GM18499 (cell line): ENCODE measurements around the gene SDC4.

Experiments used
- ATAC-seq: cut with Tn5 transposase; IDR thresholded peaks from one replicate; pipeline ENCODE4 v1.9.1; 2021; ENCODE audit warnings: moderate number of reproducible peaks; ENCODE audit not compliant: insufficient read depth, unreplicated experiment

The SDC4 gene

DNA sequence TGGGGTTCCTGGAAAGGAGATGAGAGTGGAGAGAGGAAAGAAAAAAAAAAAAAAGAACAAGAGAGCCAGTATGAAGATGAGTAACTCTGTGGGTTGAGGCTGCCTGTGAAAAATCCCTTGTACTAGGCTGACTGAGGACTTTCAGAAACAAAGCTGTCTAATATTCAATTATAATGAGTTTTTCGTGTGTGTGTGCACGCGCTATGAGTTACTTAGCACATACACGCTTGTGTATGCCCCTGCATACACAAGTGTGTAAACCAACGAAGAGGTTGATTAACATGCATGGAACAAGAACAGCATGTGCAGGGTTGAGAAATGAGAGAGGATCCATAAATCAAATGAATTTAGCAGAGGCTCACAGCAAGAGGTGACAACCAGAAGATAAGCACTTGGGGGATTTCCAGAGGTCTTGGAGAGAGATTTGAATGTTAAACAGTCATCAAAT is 46.4 kb downstream of the SDC4 start:
- no peak for ATAC-seq

DNA sequence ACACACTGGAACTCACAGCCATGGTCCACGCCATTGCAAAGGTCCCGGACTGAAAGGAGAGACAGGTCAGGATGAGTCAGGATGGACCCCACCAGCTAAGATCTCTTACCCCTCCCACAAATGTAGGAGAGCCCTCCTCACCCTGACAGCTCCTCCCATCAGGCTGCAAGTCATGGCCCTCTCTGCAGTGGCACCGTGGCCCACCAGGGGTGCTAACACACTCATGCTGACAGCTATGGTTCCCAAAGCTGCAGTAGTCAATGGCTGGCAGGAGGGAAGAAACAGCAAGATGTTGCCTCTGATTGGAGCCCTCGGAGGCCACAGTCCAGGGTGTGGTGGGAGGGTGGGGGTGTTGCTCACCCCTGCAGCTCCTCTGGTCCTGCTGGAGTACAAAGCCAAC is 47.3 kb downstream of the SDC4 start:
- no peak for ATAC-seq

GRCh38 chr20:45299786-45300185 is 48.4 kb downstream of the SDC4 start:
- no peak for ATAC-seq

DNA sequence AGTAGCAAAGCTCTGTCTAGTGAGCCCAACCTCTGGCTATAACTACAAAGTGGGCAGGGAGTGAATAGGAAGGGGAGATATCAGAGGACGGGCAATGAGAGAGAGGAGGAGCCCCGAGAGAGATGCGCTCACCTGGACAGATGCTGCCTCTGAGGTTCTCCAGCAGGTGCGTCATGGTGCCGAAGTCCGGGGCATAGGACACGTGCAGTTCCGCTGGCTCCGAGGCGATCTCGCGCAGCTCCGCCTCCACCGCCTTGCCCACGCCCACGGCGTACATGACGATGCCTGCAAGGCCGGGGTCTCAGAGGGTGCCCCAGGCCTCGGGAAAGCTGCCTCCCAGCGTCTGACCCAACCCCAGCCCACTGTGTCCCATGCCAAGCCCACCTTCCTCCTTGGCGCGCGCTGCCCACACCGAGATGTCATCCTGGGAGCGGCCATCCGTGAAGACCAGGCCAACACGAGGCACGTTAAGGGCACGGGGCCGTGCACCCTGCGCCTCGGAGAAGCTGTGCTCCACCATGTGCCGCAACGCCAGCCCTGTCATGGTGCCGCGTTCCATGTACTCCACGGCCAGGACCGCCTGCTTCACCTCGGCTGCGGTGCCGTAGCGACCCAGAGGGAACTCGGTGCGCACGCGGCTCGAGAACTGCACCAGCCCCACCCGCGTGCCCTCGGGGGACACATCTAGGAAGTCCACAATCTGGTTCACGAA is 50.3 kb downstream of the SDC4 start:
- no peak for ATAC-seq

DNA sequence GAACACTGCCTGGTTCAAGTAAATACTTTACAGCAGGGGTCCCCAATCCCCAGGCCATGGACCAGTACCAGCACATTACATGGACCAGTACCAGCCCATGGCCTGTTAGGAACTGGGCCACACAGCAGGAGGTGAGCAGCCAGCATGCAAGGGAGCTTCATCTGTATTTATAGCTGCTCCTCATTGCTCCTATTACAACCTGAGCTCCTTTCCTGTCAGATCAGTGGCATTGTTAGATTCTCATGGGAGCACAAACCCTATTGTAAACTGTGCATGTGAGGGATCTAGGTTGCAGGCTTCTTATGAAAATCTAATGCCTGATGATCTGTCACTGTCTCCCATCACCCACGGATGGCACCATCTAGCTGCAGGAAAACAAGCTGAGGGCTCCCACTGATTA is 53.6 kb downstream of the SDC4 start:
- no peak for ATAC-seq

DNA sequence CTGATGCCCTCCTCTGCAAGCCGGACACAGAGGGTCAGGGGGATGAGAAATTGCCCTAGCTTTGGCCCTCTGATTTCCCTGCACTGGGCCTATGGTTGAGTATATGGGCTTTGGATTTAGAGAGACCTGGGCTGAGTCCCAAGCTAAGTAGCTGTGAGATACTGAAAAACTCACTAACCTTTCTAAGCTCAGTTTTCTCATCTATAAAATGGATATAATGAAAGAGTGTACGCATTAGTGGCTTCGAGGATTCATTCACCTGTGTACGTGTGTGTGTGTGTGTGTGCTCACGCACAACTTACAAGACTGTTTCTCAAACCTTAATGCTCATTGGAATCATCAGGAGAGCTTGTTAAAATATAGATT is 54.2 kb downstream of the SDC4 start:
- no peak for ATAC-seq

GRCh38 chr20:45293041-45294002 is 54.9 kb downstream of the SDC4 start:
- ATAC-seq, result no peak

DNA sequence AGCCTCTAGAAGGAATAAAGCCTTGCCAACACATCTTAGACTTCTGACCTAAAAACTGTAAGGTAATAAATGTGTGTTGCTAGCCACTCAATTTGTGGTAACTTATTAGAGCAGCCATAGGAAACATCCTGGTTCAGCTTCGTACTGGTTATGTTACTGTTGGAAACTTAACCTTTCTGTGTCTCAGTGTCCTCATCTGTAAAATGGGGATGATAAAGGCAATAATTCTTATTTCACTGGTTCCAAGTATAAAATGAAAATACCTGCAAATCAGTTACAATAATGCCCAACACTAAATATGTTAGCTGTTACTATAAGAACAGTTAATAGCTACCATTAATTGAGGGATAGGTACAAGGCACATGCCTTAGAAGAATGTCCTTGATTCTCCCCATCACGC is 55.9 kb downstream of the SDC4 start:
- ATAC-seq, result no peak

GRCh38 chr20:45291526-45291925 is 56.7 kb downstream of the SDC4 start:
- ATAC-seq, result no peak

DNA sequence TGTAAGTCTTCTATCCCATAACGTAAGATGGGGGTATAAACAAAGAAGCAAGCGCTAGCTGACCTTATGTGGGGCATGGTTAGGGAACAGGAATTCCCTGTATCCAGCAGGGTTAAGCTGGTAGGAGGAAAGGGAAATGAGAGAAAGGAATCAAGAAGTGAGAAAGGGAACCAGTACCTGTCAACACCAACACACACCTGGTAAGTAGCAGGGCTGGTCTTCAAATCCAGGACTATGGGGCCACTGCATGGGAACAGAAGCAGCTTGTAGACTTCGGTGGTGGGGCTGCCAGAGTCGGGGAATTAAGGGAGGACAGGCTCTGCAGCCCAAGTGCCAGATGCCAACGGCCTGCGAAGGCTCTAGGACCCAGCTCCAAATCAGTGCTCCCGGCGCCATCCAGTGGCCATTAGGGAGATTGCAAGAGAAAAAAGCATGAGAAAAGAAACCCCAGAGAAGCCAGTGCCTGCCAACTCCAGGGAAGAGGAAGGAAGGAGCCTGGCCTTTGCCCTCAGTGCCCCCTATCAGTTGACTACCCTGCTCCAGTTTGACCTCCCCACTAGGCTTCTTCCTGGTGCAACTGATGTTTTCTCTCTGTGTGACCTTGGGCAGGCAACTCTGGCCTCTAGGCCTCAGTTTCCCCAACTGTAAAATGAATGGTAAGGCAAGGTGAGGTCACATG is 57.4 kb downstream of the SDC4 start:
- ATAC-seq, result no peak

DNA sequence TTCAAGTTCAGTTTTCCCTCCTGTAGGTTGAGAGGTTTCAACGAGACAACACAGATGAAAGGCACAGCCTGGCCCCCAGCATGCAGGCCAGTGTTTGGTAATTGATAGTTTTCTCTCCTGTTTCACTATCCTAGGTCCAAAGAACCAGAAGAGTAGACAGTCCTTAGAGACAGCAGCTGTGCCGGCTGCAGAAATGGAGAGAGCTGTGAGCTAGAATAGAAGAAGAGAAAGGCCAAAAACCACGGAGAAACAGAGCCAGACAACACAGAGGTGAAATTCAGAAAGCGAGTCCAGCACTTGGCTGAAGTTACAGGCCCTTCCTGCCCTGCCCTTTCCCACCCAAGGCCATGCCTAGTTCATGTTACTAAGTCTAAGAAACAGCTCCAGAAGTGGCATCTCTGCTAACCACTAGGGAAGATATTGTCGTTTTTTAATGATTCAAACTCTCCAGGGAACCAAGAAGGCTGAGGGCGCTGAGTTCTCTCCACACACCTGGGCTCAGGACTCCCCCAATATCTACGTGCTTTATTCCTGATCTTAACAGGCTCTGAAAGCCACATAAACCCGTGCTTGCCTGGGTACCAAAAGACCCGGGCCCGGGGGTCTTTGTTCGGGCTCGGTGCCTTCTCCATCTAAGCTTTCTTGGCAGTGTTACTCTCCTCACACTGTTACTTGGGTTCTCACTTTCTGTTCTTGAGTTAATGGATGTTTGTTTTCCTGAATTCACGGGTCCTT is 58.1 kb downstream of the SDC4 start:
- ATAC-seq, result no peak

DNA sequence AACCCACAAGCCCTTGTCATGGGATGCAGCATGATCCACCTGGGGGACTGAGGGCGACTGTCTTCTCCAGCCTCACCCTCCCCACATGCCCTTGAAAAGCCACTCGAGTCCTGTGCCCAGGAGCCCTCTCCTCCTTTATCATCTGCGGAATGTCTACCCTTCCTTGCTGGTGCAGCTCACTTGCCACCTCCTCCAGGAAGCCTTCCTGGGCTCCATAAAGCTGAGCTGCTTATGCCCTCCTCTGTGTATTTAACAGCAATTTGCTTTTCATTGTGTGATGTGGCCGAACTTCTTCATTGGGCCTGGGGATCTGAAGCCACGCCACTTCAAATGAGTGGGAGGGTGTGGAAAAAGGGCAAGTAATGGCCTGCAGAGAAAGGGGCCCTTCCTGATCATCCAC is 59.4 kb downstream of the SDC4 start:
- no peak for ATAC-seq

- ATAC-seq, result no peak
Observed at GRCh38 chr20:45288376-45288775, 59.8 kb downstream of the SDC4 start.

DNA sequence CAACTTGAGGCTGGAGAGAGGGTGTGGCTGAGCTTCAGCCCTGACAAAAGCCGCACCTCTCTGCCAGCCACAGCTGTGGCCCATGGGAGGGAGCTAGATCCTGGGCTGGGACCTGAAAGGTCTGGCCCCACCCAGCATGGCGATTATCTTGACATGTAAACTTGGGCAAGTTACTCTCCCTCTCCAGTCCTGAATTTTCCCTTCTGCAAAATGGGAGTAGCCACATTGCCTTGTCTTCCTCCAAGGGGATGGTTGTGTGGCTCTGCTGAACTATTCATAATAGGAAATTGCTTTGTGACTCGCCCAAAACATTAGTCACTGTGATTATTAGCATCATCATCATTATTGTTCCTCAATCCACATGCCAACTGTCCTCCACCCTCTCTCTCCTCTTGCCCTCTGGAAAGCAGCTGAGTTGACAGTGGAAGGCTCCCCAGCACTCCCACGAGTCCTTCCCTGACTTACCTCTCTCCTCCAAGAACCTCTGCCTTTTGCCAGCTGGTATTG is 64.6 kb downstream of the SDC4 start:
- ATAC-seq, result no peak

GRCh38 chr20:45282700-45283550 is 65.3 kb downstream of the SDC4 start:
- no peak for ATAC-seq

- no peak for ATAC-seq
Observed at GRCh38 chr20:45279992-45280391, 68.2 kb downstream of the SDC4 start.

- no peak for ATAC-seq
Observed at GRCh38 chr20:45275338-45275737, 72.9 kb downstream of the SDC4 start.
